Cardiac fibroblast (primary cell): Measurements from ENCODE around the gene ZMIZ2.
"Not testable (repeated sequence)": the region's sequence is repeated elsewhere in the genome, so short reads cannot be mapped to it uniquely, and the experiment has no call there.

Source experiments
- DNase-seq, 2 donors: peaks; one replicate each; pipeline versions ENCODE4 v3.0.0 to v3.0.0-alpha.2; 2010; ENCODE audit warnings: low read depth in 2 of 2
- H3K4me3 ChIP-seq, 2 donors: replicated peaks in 1 of 2; 1 replicate in 1 of 2; 2 replicates in 1 of 2; pipeline ENCODE4 v1.5.1; 2011; ENCODE audit warnings: low read depth in 2 of 2, low read length in 2 of 2, mild to moderate bottlenecking in 2 of 2, moderate library complexity in 1 of 2
- TF ChIP-seq, protein P1 (sequence below): IDR thresholded peaks from one replicate; pipeline ENCODE4 v1.5.1; 2011; ENCODE audit warnings: low read depth, mild to moderate bottlenecking, low read length, inconsistent platforms

Gene ZMIZ2

DNA sequence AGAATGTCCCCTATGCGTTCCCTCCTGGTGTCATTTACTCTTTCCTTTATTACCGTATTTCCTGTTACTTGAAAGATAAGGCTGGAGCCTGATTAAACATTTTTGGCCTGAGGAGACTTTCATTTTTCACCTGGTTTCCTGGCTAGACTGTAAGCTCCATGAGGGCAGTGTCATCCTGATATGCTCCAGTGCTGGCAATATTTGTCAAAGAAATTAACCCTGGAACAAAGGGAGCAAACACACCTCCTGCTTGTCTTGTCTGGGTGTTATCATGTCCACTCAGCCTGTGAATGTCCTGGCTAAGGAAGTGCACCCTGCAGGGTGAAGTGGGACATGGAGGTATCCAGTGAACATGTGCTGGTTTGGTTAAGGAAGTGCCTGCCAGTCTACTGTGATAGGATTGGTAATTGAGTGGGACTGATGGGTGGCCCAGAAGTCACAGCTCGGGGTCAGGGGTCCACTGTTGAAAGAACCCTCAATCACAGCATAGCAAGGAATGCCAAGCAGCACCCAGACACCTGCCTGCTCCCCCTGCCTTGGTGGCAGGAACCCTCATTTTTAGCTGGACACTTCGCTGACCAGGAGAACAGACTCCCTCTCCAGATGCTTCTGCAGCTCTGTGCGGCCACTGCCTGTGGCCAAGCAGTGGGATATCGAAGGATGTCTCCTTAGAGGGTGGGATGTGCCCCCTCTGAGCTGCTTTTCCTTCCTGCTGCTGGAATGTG is 26.9 kb downstream of the ZMIZ2 start:
- no peak overlapping the region for H3K4me3 ChIP-seq

DNA sequence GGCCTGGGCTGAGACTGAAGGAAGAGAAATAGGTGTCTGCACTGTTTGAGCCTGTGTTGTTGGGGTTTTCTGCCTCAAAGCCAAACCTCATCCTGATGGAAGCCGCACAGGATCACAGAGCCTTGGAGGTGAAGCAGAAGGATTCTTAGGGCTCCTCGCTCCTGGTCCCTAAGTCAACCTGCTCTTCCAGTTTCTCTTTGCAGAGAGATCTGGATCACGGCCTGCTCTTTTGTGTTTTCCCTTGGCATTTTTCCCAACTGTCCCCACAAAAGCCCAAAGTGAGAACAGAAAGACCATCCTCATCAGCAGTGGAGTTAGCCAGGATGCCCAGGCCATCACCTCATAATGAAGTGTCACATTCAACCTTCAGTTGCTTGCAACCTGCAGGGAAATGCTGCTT is 27.6 kb downstream of the ZMIZ2 start:
- DNase-seq: no peak
- no peak overlapping the region for H3K4me3 ChIP-seq
- TF ChIP-seq, protein P1, sequence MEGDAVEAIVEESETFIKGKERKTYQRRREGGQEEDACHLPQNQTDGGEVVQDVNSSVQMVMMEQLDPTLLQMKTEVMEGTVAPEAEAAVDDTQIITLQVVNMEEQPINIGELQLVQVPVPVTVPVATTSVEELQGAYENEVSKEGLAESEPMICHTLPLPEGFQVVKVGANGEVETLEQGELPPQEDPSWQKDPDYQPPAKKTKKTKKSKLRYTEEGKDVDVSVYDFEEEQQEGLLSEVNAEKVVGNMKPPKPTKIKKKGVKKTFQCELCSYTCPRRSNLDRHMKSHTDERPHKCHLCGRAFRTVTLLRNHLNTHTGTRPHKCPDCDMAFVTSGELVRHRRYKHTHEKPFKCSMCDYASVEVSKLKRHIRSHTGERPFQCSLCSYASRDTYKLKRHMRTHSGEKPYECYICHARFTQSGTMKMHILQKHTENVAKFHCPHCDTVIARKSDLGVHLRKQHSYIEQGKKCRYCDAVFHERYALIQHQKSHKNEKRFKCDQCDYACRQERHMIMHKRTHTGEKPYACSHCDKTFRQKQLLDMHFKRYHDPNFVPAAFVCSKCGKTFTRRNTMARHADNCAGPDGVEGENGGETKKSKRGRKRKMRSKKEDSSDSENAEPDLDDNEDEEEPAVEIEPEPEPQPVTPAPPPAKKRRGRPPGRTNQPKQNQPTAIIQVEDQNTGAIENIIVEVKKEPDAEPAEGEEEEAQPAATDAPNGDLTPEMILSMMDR: no peak

More for the DNA sequence above, 26.9 kb downstream of the ZMIZ2 start:
- TF ChIP-seq, protein P1: no peak
- no peak for DNase-seq

DNA sequence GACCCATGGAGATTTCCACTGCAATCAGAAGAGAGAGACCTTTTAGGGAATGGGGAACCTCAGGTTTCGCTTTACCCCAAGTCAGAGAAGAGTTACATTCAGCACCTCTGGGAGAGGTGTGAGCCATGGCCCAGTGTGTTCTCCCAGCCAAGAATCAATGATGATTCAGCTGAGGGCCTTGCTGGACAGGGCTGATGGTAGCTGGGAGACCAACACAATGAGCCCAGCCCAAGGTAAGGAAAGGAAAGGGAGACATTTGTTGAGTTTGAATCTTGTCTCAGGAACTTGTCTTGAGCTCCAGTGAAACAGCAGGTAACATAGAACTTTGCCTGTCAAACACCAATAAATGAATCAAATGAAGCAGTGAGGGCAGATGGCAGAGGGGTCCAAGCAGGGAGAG is 33.8 kb downstream of the ZMIZ2 start:
- DNase-seq: no peak
- no peak overlapping the region for H3K4me3 ChIP-seq
- TF ChIP-seq, protein P1: no peak

DNA sequence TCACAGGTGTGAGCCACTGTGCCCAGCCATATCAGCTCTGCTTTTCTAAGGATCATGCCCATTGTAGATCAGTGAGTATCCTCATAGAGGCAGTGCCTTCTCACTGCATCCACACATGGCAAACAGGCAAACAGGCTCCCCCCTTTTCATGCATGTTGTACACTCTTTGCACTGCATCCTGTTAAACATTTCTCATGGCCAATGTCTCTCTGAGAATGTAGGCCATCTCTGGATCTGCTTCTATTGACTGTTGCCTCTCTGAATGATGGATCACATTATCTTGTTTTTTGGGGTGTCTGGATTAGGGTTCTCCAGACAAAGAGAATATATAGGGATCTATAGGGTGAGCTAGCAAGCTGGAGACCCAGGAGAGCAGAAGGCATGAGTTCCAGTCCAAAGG is 34.8 kb downstream of the ZMIZ2 start:
- H3K4me3 ChIP-seq: no peak overlapping the region
- TF ChIP-seq, protein P1: no peak
- DNase-seq: no peak

DNA sequence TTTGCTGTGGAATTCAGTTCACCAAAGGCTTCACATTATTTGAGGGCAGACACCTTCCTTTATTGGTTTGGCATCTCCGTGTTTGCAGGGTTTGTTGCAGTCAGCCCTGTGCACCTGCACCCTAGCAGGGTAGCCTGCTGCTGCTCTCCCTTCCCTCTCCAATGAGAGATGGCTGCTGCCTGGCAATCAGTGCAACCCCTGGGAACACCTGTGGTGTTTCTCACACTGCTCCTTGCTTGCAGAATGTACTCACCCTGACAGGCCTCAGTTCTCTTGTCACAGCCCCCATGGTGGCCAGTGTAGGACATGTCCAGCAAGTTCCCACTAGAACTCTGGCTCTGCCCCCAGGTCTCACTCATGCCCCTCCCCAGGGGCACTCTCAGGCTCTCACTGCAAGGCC is 35.7 kb downstream of the ZMIZ2 start:
- DNase-seq: no peak
- no peak overlapping the region for H3K4me3 ChIP-seq
- TF ChIP-seq, protein P1: no peak

DNA sequence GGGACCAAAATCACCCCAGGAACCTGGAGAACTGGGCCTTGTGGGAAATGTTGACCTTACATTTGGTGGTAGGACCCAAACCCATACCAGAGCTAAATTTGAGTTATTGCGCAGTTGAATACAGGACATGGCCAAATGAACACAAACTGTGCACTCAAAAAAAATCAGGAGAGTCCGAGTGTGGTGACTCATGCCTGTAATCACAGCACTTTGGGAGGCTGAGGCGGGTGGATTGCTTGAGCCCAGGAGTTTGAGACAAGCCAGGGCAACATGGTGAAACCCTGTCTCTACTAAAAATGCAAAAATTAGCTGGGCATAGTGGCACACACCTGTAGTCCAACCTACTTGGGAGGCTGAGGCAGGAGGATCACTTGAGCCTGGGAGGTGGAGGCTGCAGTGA is 36.6 kb downstream of the ZMIZ2 start:
- H3K4me3 ChIP-seq, DNase-seq: not testable (repeated sequence)

DNA sequence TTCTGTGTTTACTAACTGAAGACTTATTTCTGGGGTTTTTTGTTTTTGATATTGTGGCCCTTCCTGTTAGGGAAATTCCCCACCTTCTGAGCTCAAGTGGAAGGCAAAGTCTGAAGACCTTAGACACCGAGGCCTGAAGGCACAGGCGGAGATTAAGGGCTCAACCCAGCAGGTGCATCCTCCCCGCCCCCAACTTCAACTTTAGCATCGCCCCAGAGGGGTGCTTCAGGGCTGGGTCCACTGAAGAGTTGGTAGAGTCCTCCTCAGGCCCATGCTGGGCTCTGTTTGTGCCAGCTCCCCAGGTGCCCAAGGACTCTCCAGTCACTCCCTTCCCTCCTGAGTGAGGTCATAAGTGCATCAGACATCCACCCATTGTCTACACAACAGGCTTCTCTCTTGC is 38.4 kb downstream of the ZMIZ2 start:
- no peak overlapping the region for H3K4me3 ChIP-seq
- TF ChIP-seq, protein P1: no peak
- no peak for DNase-seq
